SK-N-MC (cell line): Measurements from ENCODE around the gene ADAP1.
"Not testable (repeated sequence)": the region's sequence is repeated elsewhere in the genome, so short reads cannot be mapped to it uniquely, and the experiment has no call there.

Experiments used
- EZH2 ChIP-seq: fragments of 200-600 bp; sonication (generic); IDR thresholded peaks from one replicate; pipeline ENCODE4 v1.6.1; 2017; ENCODE audit warnings: antibody characterized with exemption
- FOXP2 ChIP-seq: optimal IDR thresholded peaks from 2 replicates; pipeline ENCODE3; 2011; ENCODE audit warnings: mild to moderate bottlenecking, moderate library complexity; ENCODE audit not compliant: insufficient read depth; ENCODE audit errors: extremely low read length, control extremely low read depth
- POLR2AphosphoS5 ChIP-seq: IDR thresholded peaks from 2 replicates; pipeline ENCODE4 v1.6.1; 2012; ENCODE audit warnings: mild to moderate bottlenecking, low read depth, low read length, borderline replicate concordance

DNA sequence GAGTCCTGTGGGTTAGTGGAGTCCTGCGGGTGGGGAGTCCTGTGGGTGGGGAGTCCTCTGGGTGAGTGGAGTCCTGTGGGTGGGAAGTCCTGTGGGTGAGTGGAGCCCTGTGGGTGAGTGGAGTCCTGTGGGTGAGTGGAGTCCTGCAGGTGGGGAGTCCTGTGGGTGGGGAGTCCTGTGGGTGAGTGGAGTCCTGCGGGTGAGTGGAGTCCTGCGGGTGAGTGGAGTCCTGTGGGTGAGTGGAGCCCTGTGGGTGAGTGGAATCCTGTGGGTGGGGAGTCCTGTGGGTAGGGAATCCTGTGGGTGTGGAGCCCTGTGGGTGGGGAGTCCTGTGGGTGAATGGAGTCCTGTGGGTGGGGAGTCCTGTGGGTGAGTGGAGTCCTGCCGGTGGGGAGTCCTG is 47.5 kb upstream of the ADAP1 start:
- not testable (repeated sequence) for TF ChIP-seq POLR2AphosphoS5, EZH2, FOXP2
